ENCODE data around the gene UNC119. TPM values are rescaled to one million over a fixed set of nuclear protein-coding genes. Genes with fewer than 3 reads are reported as not detected.
A peak's percentile ranks its signal among the peaks of the same experiment; 100 is the strongest.
"Not testable (repeated sequence)": the region's sequence is repeated elsewhere in the genome, so short reads cannot be mapped to it uniquely, and the experiment has no call there.

Gene UNC119
- total RNA-seq, 2 experiments from 2014 or later: 14.2 to 14.9 TPM

GRCh38 chr17:28576758-28577465, 24.5 kb upstream of the UNC119 start, which contains the start of gene ALDOC:
Gene ALDOC, minus strand, starts transcription at chr17:28576895. Its CDS starts 1,363 bp downstream, at chr17:28575532.
- H3K4me3 ChIP-seq (ENCODE audit: low read depth, low read length, poor library complexity, severe bottlenecking): peak within 1 kb of the TSS; percentile 34
- no peaks in the 10 kb centered on the region for H4K20me1 ChIP-seq (ENCODE audit: insufficient read depth, low read length)
- peaks cover 17% of the 10 kb centered on the region for H3K4me1 ChIP-seq (ENCODE audit: insufficient read depth, low read length, poor library complexity, severe bottlenecking)
- ChIA-PET CTCF (ENCODE audit: unreplicated experiment) (interaction anchor here (0.9 to 1.3 kb wide), 2 partner anchors 21 to 70 kb away, joined by 3 to 5 read pairs; no protein-coding TSS in a partner anchor), POLR2A (interaction anchor here (0.5 to 1.6 kb wide), 6 partner anchors 8 to 84 kb away, joined by 3 to 13 read pairs (median 4); no protein-coding TSS in a partner anchor)
- no peaks in the 10 kb centered on the region for H3K9me3 ChIP-seq (ENCODE audit: low read length)
- no peaks in the 10 kb centered on the region for H3K79me2 ChIP-seq (ENCODE audit: insufficient read depth, low read depth, low read length)
- H3K36me3 ChIP-seq (ENCODE audit: insufficient read depth, low read length): peaks cover 67% of the 10 kb centered on the region
- BruUV-seq (replicated peaks): no TSS peak
- peak within 1 kb of the TSS; percentile 50 for H3K4me2 ChIP-seq (ENCODE audit: low read length)
- peak within 1 kb of the TSS; percentile 58 for H3K27ac ChIP-seq (ENCODE audit: low read depth, low read length, poor library complexity, severe bottlenecking)
- peak; percentile 99 for DNase-seq (ENCODE audit: low spot score)
- intact Hi-C loops (cut with micrococcal nuclease; ENCODE audit: unreplicated experiment): no loop called here
- no peaks in the 10 kb centered on the region for H3K9me2 ChIP-seq (ENCODE audit: insufficient read depth, low read length)
- H2AFZ ChIP-seq (ENCODE audit: low read length): no peak within 1 kb of the TSS
- TF ChIP-seq EZH2phosphoT487 (IDR thresholded peaks at IDR 0.05; ENCODE audit: borderline replicate concordance, low read depth, low read length): no peak
- no peak for TF ChIP-seq CTCF (conservative IDR thresholded peaks at IDR 0.05; ENCODE audit: low read length)

GRCh38 chr17:28576016-28576415, 23.6 kb upstream of the UNC119 start:
- H4K20me1 ChIP-seq (ENCODE audit: insufficient read depth, low read length); H3K9me2 ChIP-seq (ENCODE audit: insufficient read depth, low read length); DNase-seq (ENCODE audit: low spot score); H3K79me2 ChIP-seq (ENCODE audit: insufficient read depth, low read depth, low read length); H3K9me3 ChIP-seq (ENCODE audit: low read length); H2AFZ ChIP-seq (ENCODE audit: low read length); BruUV-seq (replicated peaks); intact Hi-C loops (cut with micrococcal nuclease; ENCODE audit: unreplicated experiment); H3K4me3 ChIP-seq (ENCODE audit: low read depth, low read length, poor library complexity, severe bottlenecking); H3K27ac ChIP-seq (ENCODE audit: low read depth, low read length, poor library complexity, severe bottlenecking): not testable (repeated sequence)
- Histone ChIP-seq H3K4me2 (ENCODE audit: low read length) (peak overlapping the region; percentile 9; the same call in 1 of the 2 replicates), H3K4me1 (ENCODE audit: insufficient read depth, low read length, poor library complexity, severe bottlenecking) (peaks cover 20% of the 10 kb centered on the region), H3K36me3 (ENCODE audit: insufficient read depth, low read length) (peaks cover 62% of the 10 kb centered on the region)
- ChIA-PET CTCF (ENCODE audit: unreplicated experiment) (interaction anchor here (0.6 kb wide), 1 partner anchor 68 kb away, joined by 3 read pairs; no protein-coding TSS in a partner anchor), POLR2A (interaction anchor here (0.6 to 1.4 kb wide), 3 partner anchors 9 to 22 kb away, joined by 3 read pairs; no protein-coding TSS in a partner anchor)

GRCh38 chr17:28575126-28575795, 22.8 kb upstream of the UNC119 start:
- Histone ChIP-seq H2AFZ (ENCODE audit: low read length) (no peak overlapping the region), H3K36me3 (ENCODE audit: insufficient read depth, low read length) (peaks cover 55% of the 10 kb centered on the region), H3K79me2 (ENCODE audit: insufficient read depth, low read depth, low read length) (no peaks in the 10 kb centered on the region), H3K27ac (ENCODE audit: low read depth, low read length, poor library complexity, severe bottlenecking) (no peak overlapping the region), H3K9me2 (ENCODE audit: insufficient read depth, low read length) (no peaks in the 10 kb centered on the region), H3K4me1 (ENCODE audit: insufficient read depth, low read length, poor library complexity, severe bottlenecking) (peaks cover 20% of the 10 kb centered on the region), H3K4me2 (ENCODE audit: low read length) (no peak overlapping the region), H3K9me3 (ENCODE audit: low read length) (no peaks in the 10 kb centered on the region), H4K20me1 (ENCODE audit: insufficient read depth, low read length) (no peaks in the 10 kb centered on the region), H3K4me3 (ENCODE audit: low read depth, low read length, poor library complexity, severe bottlenecking) (no peak overlapping the region)
- DNase-seq (ENCODE audit: low spot score): no peak
- no peak for TF ChIP-seq EZH2phosphoT487 (IDR thresholded peaks at IDR 0.05; ENCODE audit: borderline replicate concordance, low read depth, low read length)
- 0 out of 2 replicates have a peak, but pooled peaks have one; percentile 27 for TF ChIP-seq CTCF (conservative IDR thresholded peaks at IDR 0.05; ENCODE audit: low read length)
- no TSS peak for BruUV-seq (replicated peaks)
- POLR2A ChIA-PET: interaction anchor here (0.6 to 1.4 kb wide), 3 partner anchors 10 to 23 kb away, joined by 3 read pairs; no protein-coding TSS in a partner anchor
- intact Hi-C loops (cut with micrococcal nuclease; ENCODE audit: unreplicated experiment): no loop called here
- CTCF ChIA-PET (ENCODE audit: unreplicated experiment): interaction anchor here (0.6 kb wide), 1 partner anchor 67 kb away, joined by 3 read pairs; no protein-coding TSS in a partner anchor

Measured in OCI-LY7 (cell line).